GM21381 (cell line): ENCODE data around the gene TWSG1.
"Not testable (repeated sequence)": the region's sequence is repeated elsewhere in the genome, so short reads cannot be mapped to it uniquely, and the experiment has no call there.

Experiments used
- ATAC-seq: cut with Tn5 transposase; IDR thresholded peaks from one replicate; pipeline ENCODE4 v1.9.1; 2021; ENCODE audit warnings: mild to moderate bottlenecking, moderate library complexity; ENCODE audit not compliant: unreplicated experiment

The TWSG1 gene

DNA sequence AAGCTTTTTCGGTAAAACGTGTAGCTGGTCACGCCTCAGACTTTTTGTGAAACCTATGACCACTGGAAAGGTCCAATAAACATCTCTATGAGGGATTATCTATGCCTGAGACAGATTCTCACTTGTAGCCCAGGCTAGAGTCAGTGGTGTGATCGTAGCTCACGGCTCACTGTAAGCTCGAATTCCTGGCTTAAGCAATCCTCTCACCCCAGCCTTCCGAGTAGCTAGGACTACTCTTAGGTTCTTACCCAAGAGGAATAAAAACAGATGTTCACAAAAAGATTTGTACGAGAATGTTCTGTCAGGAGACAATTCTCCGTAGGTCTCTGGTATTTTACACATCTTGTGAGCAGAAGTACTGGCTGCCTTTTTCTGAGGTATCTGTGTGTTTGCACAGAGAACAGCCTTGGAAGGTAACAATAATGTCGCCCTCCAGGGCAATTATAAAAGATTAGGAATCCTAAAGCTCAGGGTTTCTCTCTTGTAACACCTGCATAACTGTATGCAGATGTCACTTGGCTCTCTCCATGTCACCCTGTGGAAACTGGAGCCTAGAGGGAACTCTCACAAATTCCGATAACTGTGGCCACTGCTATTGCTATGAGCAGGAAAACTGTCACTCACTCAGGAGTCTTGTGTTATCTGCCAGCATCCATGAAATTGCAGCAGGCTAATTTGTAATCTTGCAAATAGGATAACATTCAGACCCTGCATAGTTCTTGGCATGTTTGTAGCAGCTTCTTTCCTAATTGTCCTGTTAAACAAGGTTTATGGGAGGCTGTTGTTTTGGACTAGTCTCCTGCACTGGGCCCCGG is 115.2 kb downstream of the TWSG1 start:
- ATAC-seq, result no peak

DNA sequence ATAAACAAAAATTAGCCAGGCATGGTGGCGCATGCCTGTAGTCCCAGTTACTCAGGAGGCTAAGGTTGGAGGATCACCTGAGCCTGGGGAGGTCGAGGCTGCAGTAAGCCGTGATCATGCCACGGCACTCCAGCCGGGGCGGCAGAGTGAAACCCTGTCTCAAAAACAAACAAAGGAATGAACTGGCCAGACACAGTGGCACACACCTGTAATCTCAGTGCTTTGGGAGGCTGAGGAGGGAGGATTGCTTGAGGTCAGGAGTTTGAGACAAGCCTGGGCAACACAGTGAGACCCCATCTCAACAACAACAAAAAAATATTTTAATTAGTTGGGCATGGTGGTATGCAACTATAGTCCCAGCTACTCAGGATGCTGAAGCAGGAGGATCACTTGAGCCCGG is 116.3 kb downstream of the TWSG1 start:
- not testable (repeated sequence) for ATAC-seq
